Esophagus muscularis mucosa (tissue), 4 donors: ENCODE results near the gene ZCWPW2. TPM values are rescaled to one million over a fixed set of nuclear protein-coding genes. Genes with fewer than 3 reads are reported as not detected.

Source experiments
- DNase-seq: peaks from one replicate; pipeline ENCODE4 v3.0.0-alpha.2; 2017; ENCODE audit errors: extremely low spot score
- H3K27ac ChIP-seq, 4 donors: fragments of 200-600 bp; sonication (generic); replicated peaks in 1 of 4; 1 replicate in 3 of 4; 2 replicates in 1 of 4; pipeline ENCODE4 v1.5.1; 2016 to 2019; ENCODE audit warnings: mild to moderate bottlenecking in 1 of 4
- H3K27me3 ChIP-seq, 4 donors: fragments of 200-600 bp; sonication (generic); one replicate each; pipeline versions ENCODE4 v1.5.1 to v1.6.0; 2016 to 2019
- H3K36me3 ChIP-seq, 4 donors: fragments of 200-600 bp; sonication (generic); one replicate each; pipeline ENCODE4 v1.5.1; 2016 to 2019
- H3K4me1 ChIP-seq, 4 donors: fragments of 200-600 bp; sonication (generic); one replicate each; pipeline ENCODE4 v1.5.1; 2016 to 2019
- H3K4me3 ChIP-seq, 4 donors: fragments of 200-600 bp; sonication (generic); 1 replicate in 2 of 4; 2 replicates in 2 of 4; pipeline ENCODE4 v1.5.1; 2016 to 2019; ENCODE audit warnings: mild to moderate bottlenecking in 4 of 4, moderate library complexity in 1 of 4
- H3K9me3 ChIP-seq, 4 donors: fragments of 200-600 bp; sonication (generic); 1 replicate in 3 of 4; 2 replicates in 1 of 4; pipeline ENCODE4 v1.5.1; 2016 to 2019
- EP300 ChIP-seq: sonication (generic); formaldehyde crosslinking; IDR thresholded peaks from one replicate; pipeline ENCODE4 v1.6.1; 2017; ENCODE audit warnings: antibody characterized with exemption
- POLR2A ChIP-seq: fragments of 450-650 bp; IDR thresholded peaks from one replicate; pipeline ENCODE4 v1.6.1; 2017; ENCODE audit warnings: antibody characterized with exemption, moderate library complexity, mild to moderate bottlenecking, low read depth
- POLR2AphosphoS5 ChIP-seq, 2 donors: sonication (generic); formaldehyde crosslinking; IDR thresholded peaks; one replicate each; pipeline ENCODE4 v1.6.1; 2017; ENCODE audit warnings: antibody characterized with exemption in 2 of 2
- WGBS: methylation state at CpG from one replicate; pipeline ENCODE4 v1.1.5; 2018; 5-methylcytosine and 5-hydroxymethylcytosine counted together
- intact Hi-C: fragments of 100-400 bp; cut with DNase I; formaldehyde crosslinking; loops from one replicate; pipeline ENCODE4 v1.15.1; 2023
- total RNA-seq, 4 donors: library from RNA; depleted of rRNA; stranded (reverse); fragments of >200 nt; gene quantifications; one replicate each; pipeline versions ENCODE4 v1.1.0 to v1.2.1, GENCODE V29; 2016
- TF ChIP-seq, protein P1 (sequence below), 3 experiments: fragments of 200-600 bp in 2 of 3; fragments of 450-650 bp in 1 of 3; sonication (generic) in 2 of 3; IDR thresholded peaks; one replicate each; pipeline ENCODE4 v1.5.1; 2017 to 2019; ENCODE audit warnings: antibody characterized with exemption in 3 of 3, mild to moderate bottlenecking in 2 of 3, moderate library complexity in 1 of 3

The ZCWPW2 gene
- total RNA-seq, 4 donors from 2014 or later = 1.2 to 2.2 (median 1.6) TPM

DNA sequence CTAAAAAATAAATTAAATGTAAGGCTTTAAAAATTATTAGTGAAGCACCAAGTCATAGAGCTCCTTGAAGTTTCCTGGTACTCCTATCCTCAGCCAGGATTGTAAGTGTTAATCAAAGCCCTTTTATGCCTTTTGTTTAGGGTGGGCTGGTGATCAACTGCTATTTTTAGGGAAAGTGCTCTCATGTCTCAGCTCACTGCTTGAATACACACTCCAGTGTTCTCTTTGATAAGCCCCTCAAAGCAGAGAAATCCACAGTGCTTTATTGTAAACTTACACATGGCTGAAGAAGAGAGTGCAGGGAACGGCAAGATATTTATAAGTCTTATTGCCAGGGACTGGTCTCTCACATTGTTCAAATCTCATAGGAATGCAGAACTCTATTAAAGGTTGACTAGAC lies 156.5 kb downstream of the ZCWPW2 start:
- intact Hi-C loops = no loop called here
- Histone ChIP-seq H3K4me1 (no peaks in the 10 kb centered on the region), H3K4me3 (no peak overlapping the region), H3K36me3 (no peaks in the 10 kb centered on the region), H3K9me3 (no peaks in the 10 kb centered on the region), H3K27me3 (no peaks in the 10 kb centered on the region), H3K27ac (no peak overlapping the region)
- WGBS = 0% methylated on average over 1 of the region's 1 CpG
- no peak for TF ChIP-seq POLR2A
- no peak for TF ChIP-seq EP300
- TF ChIP-seq, protein P1, sequence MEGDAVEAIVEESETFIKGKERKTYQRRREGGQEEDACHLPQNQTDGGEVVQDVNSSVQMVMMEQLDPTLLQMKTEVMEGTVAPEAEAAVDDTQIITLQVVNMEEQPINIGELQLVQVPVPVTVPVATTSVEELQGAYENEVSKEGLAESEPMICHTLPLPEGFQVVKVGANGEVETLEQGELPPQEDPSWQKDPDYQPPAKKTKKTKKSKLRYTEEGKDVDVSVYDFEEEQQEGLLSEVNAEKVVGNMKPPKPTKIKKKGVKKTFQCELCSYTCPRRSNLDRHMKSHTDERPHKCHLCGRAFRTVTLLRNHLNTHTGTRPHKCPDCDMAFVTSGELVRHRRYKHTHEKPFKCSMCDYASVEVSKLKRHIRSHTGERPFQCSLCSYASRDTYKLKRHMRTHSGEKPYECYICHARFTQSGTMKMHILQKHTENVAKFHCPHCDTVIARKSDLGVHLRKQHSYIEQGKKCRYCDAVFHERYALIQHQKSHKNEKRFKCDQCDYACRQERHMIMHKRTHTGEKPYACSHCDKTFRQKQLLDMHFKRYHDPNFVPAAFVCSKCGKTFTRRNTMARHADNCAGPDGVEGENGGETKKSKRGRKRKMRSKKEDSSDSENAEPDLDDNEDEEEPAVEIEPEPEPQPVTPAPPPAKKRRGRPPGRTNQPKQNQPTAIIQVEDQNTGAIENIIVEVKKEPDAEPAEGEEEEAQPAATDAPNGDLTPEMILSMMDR (IDR thresholded peaks at IDR 0.05) = no peak
- no peak for TF ChIP-seq POLR2AphosphoS5 (IDR thresholded peaks at IDR 0.05)
- no peak for DNase-seq

DNA sequence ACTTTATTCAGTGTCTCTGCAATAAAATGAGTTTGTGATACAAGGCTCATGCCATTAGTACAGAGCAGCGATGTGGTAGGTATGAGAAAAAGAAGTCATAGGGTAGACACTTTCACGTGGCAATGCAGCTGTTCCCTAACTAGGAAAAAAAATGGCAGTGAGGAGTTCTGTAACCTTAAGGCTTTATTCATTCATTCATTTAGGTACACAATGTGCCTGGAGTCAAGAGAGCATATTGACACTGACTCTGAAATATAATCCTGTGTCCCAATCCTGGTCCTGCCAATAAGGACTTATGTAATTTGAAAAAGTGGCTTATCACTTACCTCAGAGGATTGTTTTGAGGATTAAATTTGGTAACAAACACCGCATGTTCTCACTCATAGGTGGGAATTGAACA lies 173.1 kb downstream of the ZCWPW2 start:
- intact Hi-C loops = no loop called here
- Histone ChIP-seq H3K27ac (no peak overlapping the region), H3K27me3 (no peaks in the 10 kb centered on the region), H3K4me1 (no peaks in the 10 kb centered on the region), H3K36me3 (no peaks in the 10 kb centered on the region), H3K4me3 (no peak overlapping the region), H3K9me3 (no peaks in the 10 kb centered on the region)
- 89% methylated on average over 3 of the region's 3 CpGs for WGBS
- DNase-seq = no peak
- TF ChIP-seq POLR2A = no peak

DNA sequence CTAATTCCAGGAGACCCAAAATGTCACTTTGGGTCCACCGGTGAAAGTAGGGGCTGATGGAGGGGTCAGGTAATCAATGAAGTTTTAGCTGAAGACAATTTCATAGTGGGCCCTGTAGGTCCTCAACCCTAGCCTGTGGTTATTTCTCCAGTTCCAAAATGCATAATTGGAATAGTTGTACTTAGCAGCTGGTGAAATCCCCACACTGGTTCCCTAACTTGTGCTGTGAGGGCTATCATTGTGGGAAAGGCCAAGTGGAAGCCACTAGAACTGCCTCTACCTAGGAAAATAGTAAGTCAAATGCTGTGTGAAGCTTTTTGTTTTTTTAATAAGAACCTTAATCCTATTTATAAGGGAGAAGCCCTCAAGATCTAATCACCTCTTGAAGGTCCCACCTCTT lies 193.8 kb downstream of the ZCWPW2 start:
- TF ChIP-seq, protein P1 (IDR thresholded peaks at IDR 0.05) = no peak
- TF ChIP-seq POLR2A = no peak
- TF ChIP-seq POLR2AphosphoS5 (IDR thresholded peaks at IDR 0.05) = no peak
- TF ChIP-seq EP300 = no peak
- Histone ChIP-seq H3K36me3 (no peaks in the 10 kb centered on the region), H3K27me3 (no peaks in the 10 kb centered on the region), H3K27ac (no peak overlapping the region), H3K4me3 (no peak overlapping the region), H3K9me3 (peaks cover 0 to 20% (median 7%) of the 10 kb centered on the region in 4 donors), H3K4me1 (no peaks in the 10 kb centered on the region)
- intact Hi-C loops = no loop called here
- 100% methylated on average over 1 of the region's 1 CpG for WGBS
- no peak for DNase-seq

DNA sequence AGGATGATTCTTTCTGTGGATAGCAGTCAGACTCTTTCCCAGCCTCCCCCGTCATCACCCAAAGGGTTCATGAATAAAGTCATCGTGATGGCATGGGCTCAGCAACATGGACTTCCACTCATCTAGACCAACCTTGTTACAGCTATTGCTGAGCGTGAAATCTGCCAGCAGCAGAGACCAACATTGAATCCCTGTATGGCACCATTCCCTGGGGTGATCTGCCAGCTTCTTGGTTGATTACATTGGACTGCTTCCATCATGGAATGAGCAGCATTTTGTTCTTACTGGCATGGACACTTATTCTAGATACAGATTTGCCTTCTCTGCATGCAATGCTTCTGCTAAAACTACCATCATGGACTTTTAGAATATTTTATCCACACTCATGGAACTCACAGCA lies 195.7 kb downstream of the ZCWPW2 start:
- Histone ChIP-seq H3K27me3 (no peaks in the 10 kb centered on the region), H3K4me3 (no peak overlapping the region), H3K36me3 (no peaks in the 10 kb centered on the region), H3K9me3 (peaks cover 0 to 20% (median 7%) of the 10 kb centered on the region in 4 donors), H3K27ac (no peak overlapping the region), H3K4me1 (no peaks in the 10 kb centered on the region)
- WGBS = 83% methylated on average over 3 of the region's 3 CpGs
- intact Hi-C loops = no loop called here
- no peak for DNase-seq
- no peak for TF ChIP-seq POLR2AphosphoS5 (IDR thresholded peaks at IDR 0.05)
- no peak for TF ChIP-seq EP300
- TF ChIP-seq, protein P1 (IDR thresholded peaks at IDR 0.05) = no peak
- no peak for TF ChIP-seq POLR2A

DNA sequence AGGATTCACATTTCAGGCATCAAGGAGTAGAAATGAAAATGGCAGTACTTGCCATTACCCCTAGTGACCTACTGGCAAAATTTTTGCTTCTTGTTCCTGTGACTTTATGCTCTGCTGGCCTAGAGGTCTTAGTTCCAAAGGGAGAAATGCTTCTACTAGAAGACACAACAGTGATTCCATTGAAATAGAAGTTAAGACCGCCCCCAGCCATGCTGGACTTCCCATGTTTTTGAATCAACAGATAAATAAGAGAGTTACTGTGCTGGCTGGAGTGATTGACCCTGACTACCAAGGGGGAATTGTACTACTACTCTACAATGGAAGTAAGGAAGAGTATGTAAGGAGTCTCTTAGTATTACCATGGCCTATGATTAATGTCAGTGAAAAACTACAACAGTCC lies 196.3 kb downstream of the ZCWPW2 start:
- no peak for DNase-seq
- no peak overlapping the region for H3K27ac ChIP-seq
- TF ChIP-seq POLR2A (no peak), EP300 (no peak), POLR2AphosphoS5 (IDR thresholded peaks at IDR 0.05) (no peak)
- TF ChIP-seq, protein P1 (IDR thresholded peaks at IDR 0.05) = no peak
- no peaks in the 10 kb centered on the region for H3K4me1 ChIP-seq
- H3K9me3 ChIP-seq = peaks cover 0 to 18% (median 6%) of the 10 kb centered on the region in 4 donors
- H3K4me3 ChIP-seq = no peak overlapping the region
- no peaks in the 10 kb centered on the region for H3K36me3 ChIP-seq
- WGBS = 82% methylated on average over 1 of the region's 1 CpG
- intact Hi-C loops = no loop called here
- H3K27me3 ChIP-seq = no peaks in the 10 kb centered on the region
